ENCODE measurements around the gene KIAA0319L. TPM values are rescaled to one million over a fixed set of nuclear protein-coding genes. Genes with fewer than 3 reads are reported as not detected.

The KIAA0319L gene
- polyA plus RNA-seq, 1 donor from 2014 or later, result 38.1 TPM

DNA sequence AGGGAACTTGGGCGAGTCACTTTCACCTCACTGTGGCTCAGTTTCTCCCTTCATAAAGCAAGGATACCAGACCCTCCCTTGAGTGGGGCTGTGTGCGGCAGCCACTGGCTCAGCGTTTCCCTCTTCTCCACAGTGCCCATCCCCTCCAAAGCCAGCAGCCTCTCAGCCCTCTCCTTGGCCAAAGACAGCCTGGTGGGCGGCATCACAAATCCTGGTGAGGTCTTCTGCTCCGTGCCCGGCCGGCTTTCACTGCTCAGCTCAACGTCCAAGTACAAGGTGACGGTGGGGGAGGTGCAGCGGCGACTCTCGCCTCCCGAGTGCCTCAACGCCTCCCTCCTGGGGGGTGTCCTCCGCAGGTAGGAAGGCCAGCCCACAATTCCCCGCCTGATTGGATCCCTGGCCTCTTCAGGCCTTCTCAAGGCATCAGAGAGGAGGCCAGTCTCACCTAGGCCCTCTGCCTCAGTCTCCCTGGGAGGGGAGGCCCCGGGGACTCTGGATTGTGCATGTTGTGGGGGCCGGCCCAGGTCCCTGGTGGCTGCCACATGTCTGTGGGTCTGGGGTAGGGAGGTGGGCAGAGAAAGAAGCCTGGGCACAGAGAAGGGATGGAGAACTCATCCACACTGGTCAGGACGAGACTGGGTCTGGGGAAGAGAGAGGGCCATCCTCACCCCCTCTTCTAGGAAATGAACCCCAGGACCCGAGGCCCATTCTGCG lies 31.2 kb upstream of the KIAA0319L start (continued):
- TF ChIP-seq SMC3 (conservative IDR thresholded peaks at IDR 0.05; ENCODE audit: poor library complexity) (no peak), EP300 (conservative IDR thresholded peaks at IDR 0.05; ENCODE audit: poor library complexity, severe bottlenecking) (no peak)

DNA sequence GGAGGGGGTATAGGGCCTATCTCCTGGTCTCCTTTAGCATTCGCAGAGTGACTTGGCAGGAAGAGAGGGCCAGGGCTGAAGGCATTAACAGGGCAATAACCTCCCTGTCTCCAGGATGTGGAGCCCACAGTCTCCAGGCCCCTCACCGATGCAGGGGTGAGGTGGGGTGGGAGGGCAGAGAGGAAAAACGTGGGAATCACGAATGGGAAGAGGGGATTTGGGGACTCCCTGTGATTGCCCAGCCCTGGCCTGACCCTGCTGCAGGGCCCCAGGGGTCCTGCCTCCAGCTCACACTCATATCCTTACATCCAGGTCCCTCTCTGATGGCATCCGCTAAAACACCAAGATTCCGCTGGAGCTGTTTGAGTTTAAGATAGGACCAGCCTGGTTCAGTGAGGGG lies 30.5 kb upstream of the KIAA0319L start:
- Histone ChIP-seq H2AFZ (ENCODE audit: low read depth, low read length) (no peak overlapping the region), H3K4me2 (ENCODE audit: low read length) (no peak overlapping the region), H3K9me2 (ENCODE audit: insufficient read depth, low read length) (no peaks in the 10 kb centered on the region), H3K27ac (ENCODE audit: low read length) (no peak overlapping the region), H3K79me2 (replicated peaks; ENCODE audit: insufficient read depth, low read length) (no peaks in the 10 kb centered on the region), H3F3A (ENCODE audit: insufficient read depth, low read length, poor library complexity, severe bottlenecking) (no peaks in the 10 kb centered on the region), H3K27me3 (ENCODE audit: insufficient read depth, low read depth, low read length) (no peaks in the 10 kb centered on the region), H3K9me3 (ENCODE audit: low read length) (no peaks in the 10 kb centered on the region), H4K20me1 (ENCODE audit: insufficient read depth) (no peaks in the 10 kb centered on the region), H3K36me3 (ENCODE audit: insufficient read depth, low read length) (no peaks in the 10 kb centered on the region), H3K4me3 (ENCODE audit: low read length) (no peak overlapping the region), H3K9ac (ENCODE audit: low read length) (no peak overlapping the region)
- no peak for TF ChIP-seq RAD21 (conservative IDR thresholded peaks at IDR 0.05)
- TF ChIP-seq POLR2AphosphoS5 (IDR thresholded peaks at IDR 0.05), result no peak
- no peak for TF ChIP-seq EZH2 (IDR thresholded peaks at IDR 0.05; ENCODE audit: borderline replicate concordance, insufficient read depth, low read length, poor library complexity, severe bottlenecking)
- TF ChIP-seq EP300 (conservative IDR thresholded peaks at IDR 0.05; ENCODE audit: poor library complexity, severe bottlenecking), result no peak
- TF ChIP-seq TAF1 (IDR thresholded peaks at IDR 0.05; ENCODE audit: low read depth), result no peak
- no peak for TF ChIP-seq SMC3 (conservative IDR thresholded peaks at IDR 0.05; ENCODE audit: poor library complexity)
- TF ChIP-seq, protein P1, sequence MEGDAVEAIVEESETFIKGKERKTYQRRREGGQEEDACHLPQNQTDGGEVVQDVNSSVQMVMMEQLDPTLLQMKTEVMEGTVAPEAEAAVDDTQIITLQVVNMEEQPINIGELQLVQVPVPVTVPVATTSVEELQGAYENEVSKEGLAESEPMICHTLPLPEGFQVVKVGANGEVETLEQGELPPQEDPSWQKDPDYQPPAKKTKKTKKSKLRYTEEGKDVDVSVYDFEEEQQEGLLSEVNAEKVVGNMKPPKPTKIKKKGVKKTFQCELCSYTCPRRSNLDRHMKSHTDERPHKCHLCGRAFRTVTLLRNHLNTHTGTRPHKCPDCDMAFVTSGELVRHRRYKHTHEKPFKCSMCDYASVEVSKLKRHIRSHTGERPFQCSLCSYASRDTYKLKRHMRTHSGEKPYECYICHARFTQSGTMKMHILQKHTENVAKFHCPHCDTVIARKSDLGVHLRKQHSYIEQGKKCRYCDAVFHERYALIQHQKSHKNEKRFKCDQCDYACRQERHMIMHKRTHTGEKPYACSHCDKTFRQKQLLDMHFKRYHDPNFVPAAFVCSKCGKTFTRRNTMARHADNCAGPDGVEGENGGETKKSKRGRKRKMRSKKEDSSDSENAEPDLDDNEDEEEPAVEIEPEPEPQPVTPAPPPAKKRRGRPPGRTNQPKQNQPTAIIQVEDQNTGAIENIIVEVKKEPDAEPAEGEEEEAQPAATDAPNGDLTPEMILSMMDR (IDR thresholded peaks at IDR 0.05; ENCODE audit: poor library complexity, severe bottlenecking), result no peak
- TF ChIP-seq REST (IDR thresholded peaks at IDR 0.05; ENCODE audit: borderline replicate concordance), result no peak
- TF ChIP-seq MXI1 (conservative IDR thresholded peaks at IDR 0.05; ENCODE audit: poor library complexity, severe bottlenecking), result no peak

DNA sequence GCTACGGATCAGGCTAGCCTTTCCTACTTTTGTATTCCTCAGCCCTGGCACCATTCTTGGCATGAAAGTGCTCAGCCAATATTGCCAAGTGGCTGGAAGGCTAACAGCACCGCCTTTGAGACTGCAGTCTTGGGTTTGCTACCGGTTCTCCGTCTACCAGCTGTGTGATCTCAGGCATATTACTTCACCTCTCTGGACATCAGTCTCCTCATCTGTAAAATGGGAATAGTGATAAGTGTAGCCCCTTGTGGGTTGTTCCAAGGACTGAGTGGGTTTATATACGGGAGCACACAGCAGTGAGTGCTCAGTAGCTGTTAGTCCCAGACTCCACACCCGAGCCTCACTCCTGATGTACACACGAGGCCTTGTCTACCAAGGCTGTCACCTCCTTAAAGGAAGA lies 29.6 kb upstream of the KIAA0319L start:
- Histone ChIP-seq H3K4me2 (ENCODE audit: low read length) (no peak overlapping the region), H3K27ac (ENCODE audit: low read length) (no peak overlapping the region), H3K9me3 (ENCODE audit: low read length) (no peaks in the 10 kb centered on the region), H3F3A (ENCODE audit: insufficient read depth, low read length, poor library complexity, severe bottlenecking) (no peaks in the 10 kb centered on the region), H3K27me3 (ENCODE audit: insufficient read depth, low read depth, low read length) (no peaks in the 10 kb centered on the region), H4K20me1 (ENCODE audit: insufficient read depth) (no peaks in the 10 kb centered on the region), H3K9ac (ENCODE audit: low read length) (no peak overlapping the region), H2AFZ (ENCODE audit: low read depth, low read length) (no peak overlapping the region), H3K4me3 (ENCODE audit: low read length) (no peak overlapping the region), H3K79me2 (replicated peaks; ENCODE audit: insufficient read depth, low read length) (no peaks in the 10 kb centered on the region), H3K36me3 (ENCODE audit: insufficient read depth, low read length) (no peaks in the 10 kb centered on the region), H3K9me2 (ENCODE audit: insufficient read depth, low read length) (no peaks in the 10 kb centered on the region)
- TF ChIP-seq POLR2AphosphoS5 (IDR thresholded peaks at IDR 0.05) (no peak), EP300 (conservative IDR thresholded peaks at IDR 0.05; ENCODE audit: poor library complexity, severe bottlenecking) (no peak), TAF1 (IDR thresholded peaks at IDR 0.05; ENCODE audit: low read depth) (no peak), RAD21 (conservative IDR thresholded peaks at IDR 0.05) (no peak), EZH2 (IDR thresholded peaks at IDR 0.05; ENCODE audit: borderline replicate concordance, insufficient read depth, low read length, poor library complexity, severe bottlenecking) (no peak), SMC3 (conservative IDR thresholded peaks at IDR 0.05; ENCODE audit: poor library complexity) (no peak), MXI1 (conservative IDR thresholded peaks at IDR 0.05; ENCODE audit: poor library complexity, severe bottlenecking) (no peak), REST (IDR thresholded peaks at IDR 0.05; ENCODE audit: borderline replicate concordance) (no peak)
- TF ChIP-seq, protein P1 (IDR thresholded peaks at IDR 0.05; ENCODE audit: poor library complexity, severe bottlenecking), result no peak
